ENCODE results near the gene FAU.
A peak's percentile ranks its signal among the peaks of the same experiment; 100 is the strongest.
"Not testable (repeated sequence)": the region's sequence is repeated elsewhere in the genome, so short reads cannot be mapped to it uniquely, and the experiment has no call there.

Gene FAU

GRCh38 chr11:65121865-65122696 is at the start of gene FAU, which contains the start of gene MRPL49:
TSS of gene FAU (minus strand) at chr11:65122134. CDS start at chr11:65121813, 321 bp downstream.
TSS of gene MRPL49 (plus strand) at chr11:65122321. CDS start at chr11:65122347, 26 bp downstream.
- peak; percentile 99 for DNase-seq

GRCh38 chr11:65170058-65170534 is 48.2 kb upstream of the FAU start, which contains the start of gene SPDYC:
TSS of gene SPDYC (plus strand) at chr11:65170233. CDS start at chr11:65171358, 1,125 bp downstream.
- DNase-seq, result no peak

GRCh38 chr11:65169164-65169641 is 47.3 kb upstream of the FAU start:
- no peak for DNase-seq

GRCh38 chr11:65167656-65168055 is 45.7 kb upstream of the FAU start:
- DNase-seq, result no peak

GRCh38 chr11:65166893-65167292 is 45.0 kb upstream of the FAU start:
- DNase-seq, result no peak

- DNase-seq, result no peak
These were observed 43.7 kb upstream of the FAU start for GRCh38 chr11:65165410-65166317.

GRCh38 chr11:65163684-65164083 is 41.8 kb upstream of the FAU start:
- no peak for DNase-seq

- DNase-seq, result no peak
These were observed 38.7 kb upstream of the FAU start for GRCh38 chr11:65160643-65161042.

- no peak for DNase-seq
These were observed 37.1 kb upstream of the FAU start for GRCh38 chr11:65159012-65159411.

GRCh38 chr11:65157336-65157735 is 35.4 kb upstream of the FAU start:
- no peak for DNase-seq

GRCh38 chr11:65156926-65157325 is 35.0 kb upstream of the FAU start:
- DNase-seq, result no peak

- DNase-seq, result no peak
These were observed 34.3 kb upstream of the FAU start for GRCh38 chr11:65156256-65156655.

GRCh38 chr11:65152122-65152521 is 30.2 kb upstream of the FAU start:
- DNase-seq, result no peak

GRCh38 chr11:65151331-65151899 is 29.5 kb upstream of the FAU start:
- no peak for DNase-seq

GRCh38 chr11:65150509-65151299 is 28.8 kb upstream of the FAU start:
- no peak for DNase-seq

- DNase-seq, result not testable (repeated sequence)
These were observed 28.2 kb upstream of the FAU start for GRCh38 chr11:65150131-65150508.

- DNase-seq, result no peak
These were observed 26.7 kb upstream of the FAU start for GRCh38 chr11:65148657-65149056.

GRCh38 chr11:65147352-65148075 is 25.6 kb upstream of the FAU start:
- DNase-seq, result no peak

- no peak for DNase-seq
These were observed 20.1 kb upstream of the FAU start for GRCh38 chr11:65141896-65142494.

GRCh38 chr11:65136515-65137096 is 14.7 kb upstream of the FAU start:
- no peak for DNase-seq

Measured in activated gamma-delta T cell treated with Interleukin-2 at 50 U/mL for 16 hours (primary cell).